Measurements from ENCODE around the gene PLA2G4A.

PLA2G4A gene

GRCh38 chr1:186945146-186945545 lies 116.4 kb downstream of the PLA2G4A start:
- Mint-ChIP-seq H3K27ac (no peak overlapping the region), H3K27me3 (no peaks in the 10 kb centered on the region), H3K4me1 (ENCODE audit: low read depth) (no peaks in the 10 kb centered on the region), H3K9me3 (no peaks in the 10 kb centered on the region), H3K36me3 (ENCODE audit: low read depth) (no peaks in the 10 kb centered on the region), H3K4me3 (no peak overlapping the region)
- no peak for DNase-seq

DNA sequence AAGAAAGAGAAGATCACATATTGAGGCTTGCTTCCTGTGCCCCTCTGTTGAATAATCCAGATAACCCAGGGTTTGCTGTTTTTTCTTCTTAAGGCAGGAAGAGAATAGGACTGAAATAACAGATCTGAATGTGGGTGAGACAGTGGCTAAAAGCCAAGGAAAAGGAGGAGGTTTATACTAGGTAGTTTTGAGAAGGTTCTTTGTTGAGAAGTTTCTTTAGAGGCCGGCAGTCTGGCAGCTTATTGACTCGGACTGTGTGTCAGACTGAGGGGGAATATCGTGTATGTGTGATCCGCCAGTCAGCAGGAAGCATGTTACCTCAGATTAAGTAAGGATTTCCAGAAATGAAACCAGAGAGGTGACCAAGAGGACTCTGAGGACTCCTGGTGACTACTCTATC lies 119.8 kb downstream of the PLA2G4A start:
- H3K4me1 Mint-ChIP-seq (ENCODE audit: low read depth), result no peaks in the 10 kb centered on the region
- no peak overlapping the region for H3K4me3 Mint-ChIP-seq
- H3K9me3 Mint-ChIP-seq, result no peaks in the 10 kb centered on the region
- no peaks in the 10 kb centered on the region for H3K27me3 Mint-ChIP-seq
- H3K36me3 Mint-ChIP-seq (ENCODE audit: low read depth), result no peaks in the 10 kb centered on the region
- H3K27ac Mint-ChIP-seq, result no peak overlapping the region
- DNase-seq, result no peak

- Mint-ChIP-seq H3K9me3 (no peaks in the 10 kb centered on the region), H3K27me3 (no peaks in the 10 kb centered on the region), H3K27ac (no peak overlapping the region), H3K4me1 (ENCODE audit: low read depth) (no peaks in the 10 kb centered on the region), H3K4me3 (no peak overlapping the region), H3K36me3 (ENCODE audit: low read depth) (no peaks in the 10 kb centered on the region)
- DNase-seq, result no peak
These were observed 120.4 kb downstream of the PLA2G4A start for GRCh38 chr1:186949173-186949572.

GRCh38 chr1:186950547-186950946 lies 121.8 kb downstream of the PLA2G4A start:
- Mint-ChIP-seq H3K9me3 (no peaks in the 10 kb centered on the region), H3K4me1 (ENCODE audit: low read depth) (no peaks in the 10 kb centered on the region)

DNA sequence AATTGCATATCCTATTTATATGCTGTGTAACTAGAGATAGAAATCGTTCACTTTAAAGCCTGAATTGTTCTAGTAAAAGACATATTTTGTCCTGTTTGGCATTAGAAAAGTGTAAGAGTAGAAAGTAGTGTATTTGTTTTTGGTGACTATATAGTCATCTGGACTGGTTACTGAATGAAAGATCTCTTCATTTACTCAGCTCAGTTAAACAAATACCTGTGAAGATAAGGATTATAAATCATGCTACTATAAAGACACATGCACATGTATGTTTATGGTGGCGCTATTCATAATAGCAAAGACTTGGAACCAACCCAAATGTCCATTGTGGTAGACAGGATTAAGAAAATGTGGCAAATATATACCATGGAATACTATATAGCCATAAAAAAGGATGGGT lies 125.1 kb downstream of the PLA2G4A start:
- DNase-seq, result no peak
- H3K4me1 Mint-ChIP-seq (ENCODE audit: low read depth), result no peaks in the 10 kb centered on the region
- H3K9me3 Mint-ChIP-seq, result no peaks in the 10 kb centered on the region
- no peaks in the 10 kb centered on the region for H3K27me3 Mint-ChIP-seq
- no peak overlapping the region for H3K27ac Mint-ChIP-seq
- H3K4me3 Mint-ChIP-seq, result no peak overlapping the region
- no peaks in the 10 kb centered on the region for H3K36me3 Mint-ChIP-seq (ENCODE audit: low read depth)

More at GRCh38 chr1:186950547-186950946, 121.8 kb downstream of the PLA2G4A start:
- H3K27me3 Mint-ChIP-seq, result no peaks in the 10 kb centered on the region
- H3K4me3 Mint-ChIP-seq, result no peak overlapping the region
- H3K36me3 Mint-ChIP-seq (ENCODE audit: low read depth), result no peaks in the 10 kb centered on the region
- no peak overlapping the region for H3K27ac Mint-ChIP-seq
- no peak for DNase-seq

GRCh38 chr1:186957314-186957713 lies 128.6 kb downstream of the PLA2G4A start:
- H3K27me3 Mint-ChIP-seq, result no peaks in the 10 kb centered on the region
- no peaks in the 10 kb centered on the region for H3K4me1 Mint-ChIP-seq (ENCODE audit: low read depth)
- no peak overlapping the region for H3K27ac Mint-ChIP-seq
- no peak overlapping the region for H3K4me3 Mint-ChIP-seq
- DNase-seq, result no peak
- H3K36me3 Mint-ChIP-seq (ENCODE audit: low read depth), result no peaks in the 10 kb centered on the region
- no peaks in the 10 kb centered on the region for H3K9me3 Mint-ChIP-seq

- H3K36me3 Mint-ChIP-seq (ENCODE audit: low read depth), result no peaks in the 10 kb centered on the region
- no peak for DNase-seq
- H3K27ac Mint-ChIP-seq, result no peak overlapping the region
- H3K4me1 Mint-ChIP-seq (ENCODE audit: low read depth), result no peaks in the 10 kb centered on the region
- H3K4me3 Mint-ChIP-seq, result no peak overlapping the region
- H3K9me3 Mint-ChIP-seq, result no peaks in the 10 kb centered on the region
- H3K27me3 Mint-ChIP-seq, result no peaks in the 10 kb centered on the region
These were observed 129.8 kb downstream of the PLA2G4A start for GRCh38 chr1:186958520-186958919.

DNA sequence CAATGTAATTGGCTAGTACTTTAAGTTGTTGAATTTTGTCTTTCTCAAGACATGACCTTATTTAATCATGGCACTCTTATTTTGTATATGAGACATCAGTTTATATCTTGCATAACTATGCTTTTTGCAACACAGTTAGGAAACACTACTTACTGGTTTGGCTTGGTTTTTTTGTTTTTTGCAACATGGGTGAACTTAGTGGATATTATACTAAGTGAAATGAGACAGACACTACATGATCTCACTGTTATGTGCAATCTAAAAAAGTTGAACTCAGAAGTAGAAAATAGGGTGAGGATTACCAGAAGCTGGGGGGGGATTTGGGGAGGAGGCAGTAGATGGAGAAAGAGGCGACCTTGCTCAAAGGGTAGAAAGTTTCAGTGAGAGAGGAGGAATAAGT lies 132.1 kb downstream of the PLA2G4A start:
- H3K27me3 Mint-ChIP-seq, result no peaks in the 10 kb centered on the region
- H3K36me3 Mint-ChIP-seq (ENCODE audit: low read depth), result no peaks in the 10 kb centered on the region
- H3K9me3 Mint-ChIP-seq, result no peaks in the 10 kb centered on the region
- DNase-seq, result no peak
- H3K4me3 Mint-ChIP-seq, result no peak overlapping the region
- no peak overlapping the region for H3K27ac Mint-ChIP-seq
- no peaks in the 10 kb centered on the region for H3K4me1 Mint-ChIP-seq (ENCODE audit: low read depth)

DNA sequence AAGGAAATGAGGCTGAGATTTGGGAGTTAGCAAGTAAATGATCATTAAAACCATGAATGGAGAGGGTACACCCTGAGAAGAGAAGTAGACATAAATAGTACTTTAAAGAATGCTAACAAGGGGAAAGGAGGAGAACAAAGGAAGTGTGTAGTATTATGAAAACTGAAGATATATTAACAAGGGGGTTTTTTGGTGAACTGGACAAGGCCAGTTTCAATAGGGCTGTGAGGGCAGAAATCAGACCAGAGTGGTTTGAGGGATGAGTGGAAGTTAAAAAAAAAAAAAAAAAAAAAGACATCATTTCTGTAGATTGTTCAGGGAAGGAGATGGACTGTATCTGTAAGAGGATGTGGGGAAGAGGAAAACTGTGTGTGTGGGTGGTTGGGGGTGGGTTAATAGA lies 137.1 kb downstream of the PLA2G4A start:
- H3K4me1 Mint-ChIP-seq (ENCODE audit: low read depth), result no peaks in the 10 kb centered on the region
- no peaks in the 10 kb centered on the region for H3K9me3 Mint-ChIP-seq
- H3K4me3 Mint-ChIP-seq, result no peak overlapping the region
- H3K27ac Mint-ChIP-seq, result no peak overlapping the region
- H3K27me3 Mint-ChIP-seq, result peaks cover 3% of the 10 kb centered on the region
- DNase-seq, result no peak
- H3K36me3 Mint-ChIP-seq (ENCODE audit: low read depth), result no peaks in the 10 kb centered on the region

- Mint-ChIP-seq H3K4me1 (ENCODE audit: low read depth) (no peaks in the 10 kb centered on the region), H3K9me3 (no peaks in the 10 kb centered on the region), H3K27me3 (peaks cover 3% of the 10 kb centered on the region), H3K36me3 (ENCODE audit: low read depth) (no peaks in the 10 kb centered on the region), H3K27ac (no peak overlapping the region), H3K4me3 (no peak overlapping the region)
- no peak for DNase-seq
These were observed 137.7 kb downstream of the PLA2G4A start for GRCh38 chr1:186966456-186966855.

DNA sequence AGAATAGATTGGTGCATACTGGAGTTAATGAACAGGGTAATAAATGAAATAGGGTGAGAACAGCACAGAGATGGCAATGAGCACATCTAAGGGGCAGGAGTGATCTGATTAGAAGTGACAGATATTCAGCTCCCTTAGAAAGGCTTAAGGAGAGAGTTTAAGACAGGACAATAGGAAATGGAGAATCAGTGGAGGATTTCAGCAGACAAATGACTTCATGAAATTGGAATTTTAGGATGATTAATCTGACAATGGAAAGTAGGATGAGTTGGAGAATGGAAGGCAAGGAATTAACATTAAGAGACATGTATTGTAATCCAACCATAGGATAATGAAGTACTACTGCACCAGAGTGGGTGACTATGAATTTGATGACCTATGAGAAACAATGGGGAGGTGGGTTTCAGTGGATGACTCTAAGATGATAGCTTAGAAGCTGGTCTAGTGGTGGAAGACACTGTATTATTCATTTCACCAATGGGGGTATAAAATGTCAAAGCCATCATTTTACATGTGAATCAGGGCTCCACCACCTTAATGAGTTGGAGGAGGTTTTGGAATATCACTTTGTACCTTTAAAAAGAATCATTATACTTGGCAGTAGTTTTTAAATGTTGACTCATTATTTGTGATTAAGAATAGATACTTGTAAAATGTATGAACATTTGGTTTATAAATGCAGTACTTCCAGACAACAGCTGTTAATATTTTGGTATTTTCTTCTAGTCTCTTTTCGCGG lies 139.1 kb downstream of the PLA2G4A start:
- H3K4me3 Mint-ChIP-seq, result no peak overlapping the region
- H3K27ac Mint-ChIP-seq, result no peak overlapping the region
- peaks cover 3% of the 10 kb centered on the region for H3K27me3 Mint-ChIP-seq
- H3K9me3 Mint-ChIP-seq, result no peaks in the 10 kb centered on the region
- H3K4me1 Mint-ChIP-seq (ENCODE audit: low read depth), result no peaks in the 10 kb centered on the region
- no peak for DNase-seq
- no peaks in the 10 kb centered on the region for H3K36me3 Mint-ChIP-seq (ENCODE audit: low read depth)

DNA sequence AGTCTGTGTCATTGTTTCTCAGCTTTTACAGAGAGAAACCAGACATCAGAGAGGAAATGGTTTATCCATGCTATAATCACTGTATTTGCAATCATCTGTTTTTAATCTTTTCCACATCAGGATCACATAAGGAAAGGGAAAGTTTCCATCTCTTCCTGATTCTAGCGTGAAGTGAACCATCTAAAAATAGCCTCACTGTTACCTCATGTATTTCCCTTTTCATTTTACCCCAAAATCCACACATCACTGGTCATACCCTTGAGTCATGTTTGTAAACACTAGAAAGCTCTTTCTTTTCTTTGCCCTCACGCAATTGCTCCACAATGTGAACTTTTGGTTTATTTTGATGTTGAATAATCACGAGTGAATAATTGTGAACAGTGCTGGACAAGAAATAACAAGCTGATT lies 146.0 kb downstream of the PLA2G4A start:
- Mint-ChIP-seq H3K9me3 (no peaks in the 10 kb centered on the region), H3K36me3 (ENCODE audit: low read depth) (no peaks in the 10 kb centered on the region), H3K4me3 (no peak overlapping the region), H3K4me1 (ENCODE audit: low read depth) (no peaks in the 10 kb centered on the region), H3K27me3 (peaks cover 5% of the 10 kb centered on the region), H3K27ac (no peak overlapping the region)
- DNase-seq, result no peak

GRCh38 chr1:186975220-186975619 lies 146.5 kb downstream of the PLA2G4A start:
- Mint-ChIP-seq H3K9me3 (no peaks in the 10 kb centered on the region), H3K27me3 (peaks cover 6% of the 10 kb centered on the region), H3K4me1 (ENCODE audit: low read depth) (no peaks in the 10 kb centered on the region), H3K27ac (no peak overlapping the region), H3K4me3 (no peak overlapping the region), H3K36me3 (ENCODE audit: low read depth) (no peaks in the 10 kb centered on the region)
- DNase-seq, result no peak

GRCh38 chr1:186976700-186977099 lies 148.0 kb downstream of the PLA2G4A start:
- H3K9me3 Mint-ChIP-seq, result no peaks in the 10 kb centered on the region
- no peak for DNase-seq
- H3K4me3 Mint-ChIP-seq, result no peak overlapping the region
- H3K27ac Mint-ChIP-seq, result no peak overlapping the region
- no peaks in the 10 kb centered on the region for H3K4me1 Mint-ChIP-seq (ENCODE audit: low read depth)
- no peaks in the 10 kb centered on the region for H3K36me3 Mint-ChIP-seq (ENCODE audit: low read depth)
- H3K27me3 Mint-ChIP-seq, result peaks cover 7% of the 10 kb centered on the region

- no peaks in the 10 kb centered on the region for H3K9me3 Mint-ChIP-seq
- no peak for DNase-seq
- no peaks in the 10 kb centered on the region for H3K36me3 Mint-ChIP-seq (ENCODE audit: low read depth)
- no peaks in the 10 kb centered on the region for H3K4me1 Mint-ChIP-seq (ENCODE audit: low read depth)
- H3K4me3 Mint-ChIP-seq, result no peak overlapping the region
- peaks cover 7% of the 10 kb centered on the region for H3K27me3 Mint-ChIP-seq
- H3K27ac Mint-ChIP-seq, result no peak overlapping the region
These were observed 148.7 kb downstream of the PLA2G4A start for GRCh38 chr1:186977266-186977957.
